GM18867 (cell line): ENCODE data around the gene IP6K1.
"Not testable (repeated sequence)": the region's sequence is repeated elsewhere in the genome, so short reads cannot be mapped to it uniquely, and the experiment has no call there.

ENCODE experiments used
- ATAC-seq: cut with Tn5 transposase; IDR thresholded peaks from one replicate; pipeline ENCODE4 v1.9.1; 2021; ENCODE audit warnings: mild to moderate bottlenecking, moderate library complexity; ENCODE audit not compliant: unreplicated experiment

The IP6K1 gene

GRCh38 chr3:49794431-49794830, 8.1 kb upstream of the IP6K1 start:
- ATAC-seq, result no peak

GRCh38 chr3:49793486-49794085, 7.2 kb upstream of the IP6K1 start:
- no peak for ATAC-seq

DNA sequence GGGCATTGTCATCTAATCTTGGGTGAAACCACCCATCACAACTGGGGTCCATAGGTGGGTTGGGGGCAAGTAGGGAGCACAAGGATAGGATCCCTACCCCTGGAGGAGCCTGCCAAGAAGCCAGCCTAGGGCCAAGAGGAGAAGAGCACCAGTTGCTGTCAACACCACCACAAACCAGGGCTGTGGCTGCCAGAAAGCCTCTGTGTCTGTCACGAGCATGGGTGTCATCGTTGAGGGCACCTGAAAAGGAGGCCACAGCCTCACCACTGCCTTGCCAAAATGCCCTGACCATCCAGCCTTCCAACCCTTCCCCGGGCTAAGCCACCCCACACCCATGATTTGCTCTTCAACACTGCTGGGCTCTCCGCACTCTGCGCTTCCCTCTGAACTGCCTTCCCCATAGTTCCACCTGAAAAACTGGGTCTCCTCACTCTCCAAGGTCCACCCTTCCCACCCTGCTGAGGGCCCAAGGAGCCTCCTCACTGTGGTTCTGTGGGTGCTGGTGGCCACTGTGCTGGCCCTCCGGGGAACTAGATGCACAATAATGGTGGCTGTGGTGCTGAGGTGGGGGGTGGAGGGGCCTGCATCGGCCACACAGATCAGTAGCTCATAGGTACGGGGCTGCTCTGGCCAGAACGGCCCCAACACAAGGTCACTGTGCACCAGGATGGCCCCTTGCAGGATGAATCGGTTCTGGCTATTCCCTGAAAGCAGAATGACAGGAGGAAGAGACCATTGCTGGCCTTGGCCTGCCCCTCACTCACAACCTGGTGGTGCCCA, 6.2 kb upstream of the IP6K1 start:
- ATAC-seq, result no peak

DNA sequence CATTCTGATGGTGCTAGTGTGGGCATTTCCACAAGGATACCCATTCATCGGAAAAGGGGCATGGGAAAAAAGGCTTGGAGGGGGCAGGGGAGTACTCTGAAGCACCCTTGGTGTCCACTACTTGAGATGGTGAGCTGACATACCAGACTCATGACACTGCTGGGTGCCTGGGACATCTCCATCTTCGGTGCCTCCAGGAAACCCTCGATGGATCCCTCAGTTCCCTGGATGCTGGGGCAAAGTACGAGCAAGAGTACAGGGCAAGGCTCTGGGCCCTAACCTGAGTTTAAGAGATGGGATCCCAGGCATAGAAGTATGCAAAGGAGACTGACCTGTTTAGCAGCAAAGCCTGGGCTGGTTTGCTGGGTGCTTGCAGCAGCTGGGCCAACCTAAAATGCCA, 5.2 kb upstream of the IP6K1 start:
- ATAC-seq, result no peak

DNA sequence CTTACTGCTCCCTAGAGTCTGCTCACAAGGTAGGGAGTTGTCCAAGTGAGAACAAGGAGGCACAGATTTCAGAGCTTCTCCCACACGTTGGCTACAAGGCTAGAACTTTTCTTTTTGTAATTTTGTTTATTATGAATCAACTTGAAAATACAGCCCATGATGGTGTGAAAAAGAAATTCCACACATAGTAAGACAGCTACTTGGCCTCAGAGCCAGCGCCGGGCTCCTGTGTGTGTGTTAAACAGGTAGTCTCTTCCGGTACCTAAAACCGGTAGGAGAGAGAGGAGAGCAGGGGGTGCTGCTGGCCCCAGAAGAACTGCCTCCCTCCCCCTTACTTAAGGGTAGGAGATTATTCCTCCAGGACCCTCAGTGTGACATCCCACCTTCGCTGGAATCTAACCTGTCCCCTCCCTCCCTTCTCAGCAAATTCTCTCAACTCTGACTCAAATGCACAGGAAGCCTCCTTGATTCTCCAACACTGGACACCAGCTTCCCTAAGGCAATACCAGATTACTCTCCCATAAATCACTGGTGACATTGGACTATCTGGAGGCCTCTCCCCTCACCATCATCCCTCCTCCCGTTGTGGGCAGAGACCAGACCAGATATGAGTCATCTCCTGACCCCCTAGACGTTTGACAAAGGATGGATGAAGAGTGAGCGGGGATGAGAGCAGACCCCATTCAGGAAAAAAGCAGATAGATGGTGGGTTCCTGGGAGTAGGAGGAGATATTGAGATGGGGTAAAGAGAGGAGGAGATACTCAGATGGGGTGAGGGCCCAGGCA, 4.5 kb upstream of the IP6K1 start:
- ATAC-seq, result no peak

- no peak for ATAC-seq
Measured at GRCh38 chr3:49788056-49788455, 1.7 kb upstream of the IP6K1 start.

DNA sequence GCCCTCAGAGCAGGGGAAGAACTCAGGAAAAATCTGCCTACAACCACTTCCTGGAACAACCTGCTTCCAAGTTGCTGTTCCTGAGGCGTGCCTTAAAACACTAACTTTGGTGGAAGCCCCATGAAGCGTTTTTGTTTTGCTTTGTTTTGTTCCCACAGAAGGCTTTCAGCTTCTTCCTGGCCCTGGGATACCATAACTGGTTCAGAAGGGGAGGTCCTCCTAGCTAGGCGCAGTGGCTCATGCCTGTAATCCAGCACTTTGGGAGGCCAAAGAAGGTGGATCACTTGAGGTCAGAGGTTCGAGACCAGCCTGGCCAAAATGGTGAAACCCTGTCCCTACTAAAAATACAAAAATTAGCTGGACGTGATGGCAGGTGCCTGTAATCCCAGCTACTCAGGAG, 1.2 kb upstream of the IP6K1 start:
- no peak for ATAC-seq

- no peak for ATAC-seq
Measured at GRCh38 chr3:49787182-49787464, 781 bp upstream of the IP6K1 start.

- peak; percentile 47 for ATAC-seq
Measured at GRCh38 chr3:49785565-49786356, 581 bp downstream of the IP6K1 start.

DNA sequence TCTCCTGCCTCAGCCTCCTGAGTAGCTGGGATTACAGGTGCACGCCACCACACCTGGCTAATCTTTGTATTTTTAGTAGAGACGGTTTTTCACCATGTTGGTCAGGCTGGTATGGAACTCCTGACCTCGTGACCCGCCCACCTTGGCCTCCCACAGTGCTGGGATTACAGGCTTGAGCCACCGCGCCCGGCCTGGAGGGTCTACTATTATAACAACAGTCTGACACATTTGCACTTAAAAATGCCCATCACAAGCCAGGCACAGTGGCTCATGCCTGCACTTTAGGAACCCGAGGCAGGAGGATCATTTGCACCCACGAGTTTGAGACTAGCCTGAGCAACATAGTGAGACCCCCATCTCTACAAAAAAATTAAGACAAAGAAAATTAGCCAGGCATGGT, 4.1 kb downstream of the IP6K1 start:
- ATAC-seq, result not testable (repeated sequence)

DNA sequence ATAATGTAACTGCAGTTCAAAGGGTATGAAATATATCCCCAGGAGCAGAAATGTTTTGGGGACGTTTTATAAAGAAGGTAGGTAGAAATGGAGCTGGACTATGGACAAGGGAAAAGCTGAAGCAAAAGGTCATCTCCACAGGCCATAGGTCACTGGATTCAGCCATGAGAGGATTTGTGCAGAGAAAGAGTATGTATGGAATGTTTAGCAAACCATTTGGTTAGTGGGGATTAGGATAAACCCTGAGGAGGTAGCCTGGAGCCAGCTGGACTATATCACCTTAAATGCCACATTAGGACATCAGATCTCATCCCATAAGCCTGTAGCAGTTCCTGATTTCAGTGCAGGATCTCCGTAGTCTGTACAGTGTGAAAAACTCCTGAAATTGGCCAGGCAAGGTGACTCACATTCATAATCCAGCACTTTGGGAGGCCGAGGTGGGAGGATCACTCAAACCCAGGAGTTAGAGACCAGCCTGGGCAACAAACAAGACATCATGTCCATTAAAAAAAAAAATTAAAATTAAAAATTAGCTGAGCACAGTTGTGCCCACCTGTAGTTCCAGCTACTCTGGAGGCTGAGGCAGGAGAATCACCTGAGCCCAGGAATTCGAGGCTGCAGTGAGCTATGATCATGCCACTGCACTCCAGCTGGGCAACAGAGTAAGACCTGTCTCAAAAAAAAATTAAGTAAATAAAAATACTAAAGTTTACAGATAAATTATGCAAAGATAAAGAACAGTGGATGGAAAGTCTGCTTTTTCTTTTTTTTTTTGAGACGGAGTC, 4.7 kb downstream of the IP6K1 start:
- no peak for ATAC-seq

DNA sequence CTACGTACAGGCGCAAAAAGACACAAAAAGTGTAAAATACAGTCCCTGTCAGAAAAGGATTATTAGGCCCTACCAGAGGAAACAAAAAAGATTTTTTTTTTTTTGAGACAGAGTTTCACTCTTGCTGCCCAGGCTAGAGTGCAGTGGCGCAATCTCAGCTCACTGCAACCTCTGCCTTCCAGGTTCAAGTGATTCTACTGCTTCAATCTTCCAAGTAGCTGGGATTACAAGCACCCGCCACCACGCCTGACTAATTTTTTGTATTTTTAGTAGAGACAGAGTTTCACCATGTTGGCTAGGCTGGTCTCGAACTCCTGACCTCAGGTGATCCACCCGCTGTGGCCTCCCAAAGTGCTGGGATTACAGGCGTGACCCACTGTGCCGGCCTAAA, 5.4 kb downstream of the IP6K1 start:
- not testable (repeated sequence) for ATAC-seq

DNA sequence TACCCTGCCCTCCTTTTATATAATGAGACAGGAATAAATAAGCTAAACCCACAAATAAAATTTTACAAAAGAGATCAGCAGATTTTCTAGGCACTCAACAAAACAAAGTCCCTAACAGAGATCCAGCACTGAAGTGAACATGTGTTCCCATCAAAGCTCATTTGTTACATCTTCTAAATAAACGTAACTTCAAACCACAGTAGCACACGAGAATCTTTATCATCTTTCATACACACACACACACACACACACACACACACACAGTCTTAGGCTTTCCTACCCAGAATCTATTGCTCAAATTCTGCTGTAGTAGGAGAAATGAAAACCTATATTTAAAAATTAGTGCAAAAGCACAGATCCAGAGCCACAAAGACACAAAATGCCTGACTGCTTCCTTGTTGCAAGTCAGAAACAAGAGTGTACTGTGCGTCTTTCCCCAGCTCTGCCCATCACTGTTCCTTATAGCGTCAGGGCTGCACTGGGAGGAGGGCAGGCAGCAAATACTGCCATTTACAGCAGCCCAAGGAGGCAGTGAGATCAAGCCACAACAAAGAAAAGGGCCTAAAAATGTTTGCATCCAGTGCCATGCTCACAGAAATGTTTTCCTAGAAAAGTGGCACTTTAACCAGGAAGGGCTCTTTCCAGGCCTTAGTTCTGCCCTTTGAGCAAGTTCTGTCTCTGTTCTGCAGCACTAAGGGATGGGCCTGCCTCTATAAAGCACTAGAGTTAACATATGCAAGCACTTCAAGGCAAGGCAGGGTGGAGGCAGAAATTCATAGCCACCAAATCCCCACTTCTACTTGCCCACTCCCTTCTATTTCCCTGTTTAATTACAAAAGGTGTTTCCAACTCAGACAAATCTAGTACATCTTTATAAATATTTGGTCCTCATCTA, 6.0 kb downstream of the IP6K1 start:
- ATAC-seq, result no peak

- no peak for ATAC-seq
Measured at GRCh38 chr3:49779358-49780079, 6.8 kb downstream of the IP6K1 start.

GRCh38 chr3:49776101-49776500, 10.2 kb downstream of the IP6K1 start:
- not testable (repeated sequence) for ATAC-seq

DNA sequence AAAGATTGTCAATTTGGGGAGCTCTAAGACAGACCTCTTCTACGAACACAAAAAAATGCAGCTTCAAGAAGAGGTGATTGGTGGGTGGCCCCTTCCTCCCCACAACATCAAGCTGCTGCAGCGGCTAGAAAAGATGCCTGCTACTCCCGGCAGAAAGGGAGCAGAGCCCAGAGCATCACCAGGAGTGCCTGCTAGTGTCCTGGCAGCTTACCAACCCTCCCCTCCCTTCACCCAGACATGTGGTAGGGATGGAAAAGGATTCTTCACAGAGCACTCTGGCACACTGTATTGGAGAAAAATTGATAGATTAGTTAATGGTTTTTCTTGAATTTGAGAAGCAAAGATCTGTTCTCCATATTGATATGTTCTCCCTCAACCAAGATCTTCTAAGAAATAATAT, 10.8 kb downstream of the IP6K1 start:
- ATAC-seq, result no peak

- no peak for ATAC-seq
Measured at GRCh38 chr3:49772703-49773102, 13.6 kb downstream of the IP6K1 start.

- no peak for ATAC-seq
Measured at GRCh38 chr3:49771340-49771938, 14.9 kb downstream of the IP6K1 start.

GRCh38 chr3:49769926-49770325, 16.4 kb downstream of the IP6K1 start:
- ATAC-seq, result no peak
